GM12878 (cell line): ENCODE results near the gene MYLIP. TPM values are rescaled to one million over a fixed set of nuclear protein-coding genes. Genes with fewer than 3 reads are reported as not detected.

Experiments used
- ATAC-seq: fragments of 200-7000 bp; cut with Tn5 transposase; 3 replicates; pipeline ENCODE4 v1.9.1; 2020; ENCODE audit warnings: mild to moderate bottlenecking, moderate library complexity
- BruUV-seq: library from RNA; stranded (reverse); fragments of 400-500 nt; replicated peaks from 2 replicates; lab custom pipeline; 2021; lab: Mats Ljungman, UMichigan
- CTCF ChIA-PET: fragments of 300-600 bp; sonication (Branson Sonifier 250); formaldehyde crosslinking; extraction: SDS; loops from one replicate; lab custom pipeline; 2021; ENCODE audit warnings: inconsistent platforms; lab: Yijun Ruan, JAX
- POLR2A ChIA-PET: fragments of 350-600 bp; formaldehyde crosslinking; extraction: SDS; loops from one replicate; lab custom pipeline; 2021; ENCODE audit warnings: inconsistent platforms; lab: Charles Lee
- RAD21 ChIA-PET: fragments of 300-600 bp; sonication (Branson Sonifier 250); formaldehyde crosslinking; loops from one replicate; lab custom pipeline; 2023; ENCODE audit warnings: antibody characterized with exemption; ENCODE audit not compliant: unreplicated experiment; lab: Charles Lee
- SMC1A ChIA-PET: fragments of 300-600 bp; sonication (Branson Sonifier 250); formaldehyde crosslinking; loops from one replicate; lab custom pipeline; 2023; ENCODE audit not compliant: unreplicated experiment, uncharacterized antibody; lab: Charles Lee
- DNase-seq: peaks from one replicate; pipeline ENCODE4 v3.0.0-alpha.2; 2011; ENCODE audit warnings: low read depth, low spot score
- FAIRE-seq: peaks from 3 replicates; lab custom pipeline; 2011; peaks lifted over from hg19 to GRCh38; lab: Jason Lieb, UNC
- H2AFZ ChIP-seq: 2 replicates; pipeline ENCODE4 v1.6.0; 2011; ENCODE audit warnings: low read depth, low read length, control low read depth; ENCODE audit not compliant: control insufficient read depth
- H3K27ac ChIP-seq: 2 replicates; pipeline ENCODE4 v1.5.1; 2011; ENCODE audit warnings: control low read depth; ENCODE audit not compliant: control insufficient read depth, insufficient read depth
- H3K27me3 ChIP-seq, 2 experiments: replicated peaks in 1 of 2; 2 replicates each; pipeline versions ENCODE4 v1.6.0 to v1.6.1; 2011; ENCODE audit warnings: low read length in 1 of 2; ENCODE audit not compliant: control insufficient read depth in 2 of 2, insufficient read depth in 2 of 2
- H3K36me3 ChIP-seq, 2 experiments: 2 replicates each; pipeline ENCODE4 v1.5.1; 2011; ENCODE audit warnings: low read length in 1 of 2; ENCODE audit not compliant: control insufficient read depth in 2 of 2, insufficient read depth in 2 of 2
- H3K4me1 ChIP-seq: 2 replicates; pipeline ENCODE4 v1.6.1; 2011; ENCODE audit warnings: mild to moderate bottlenecking, low read length, moderate library complexity, mixed read lengths; ENCODE audit not compliant: control insufficient read depth, insufficient read depth
- H3K4me2 ChIP-seq: 2 replicates; pipeline ENCODE4 v1.6.0; 2011; ENCODE audit warnings: control low read depth; ENCODE audit not compliant: control insufficient read depth, insufficient read depth
- H3K4me3 ChIP-seq: fragments of 200-600 bp; sonication (generic); 2 replicates; pipeline ENCODE4 v1.5.1; 2016
- H3K79me2 ChIP-seq: 2 replicates; pipeline ENCODE4 v1.6.0; 2011; ENCODE audit warnings: low read length; ENCODE audit not compliant: control insufficient read depth, insufficient read depth
- H3K9ac ChIP-seq: 2 replicates; pipeline ENCODE4 v1.8.0; 2011; ENCODE audit warnings: low read length, control low read depth, mixed read lengths; ENCODE audit not compliant: control insufficient read depth, insufficient read depth
- H3K9me3 ChIP-seq: replicated peaks from 3 replicates; pipeline ENCODE4 v1.5.1; 2011; ENCODE audit warnings: mild to moderate bottlenecking, low read length; ENCODE audit not compliant: control insufficient read depth, insufficient read depth
- H4K20me1 ChIP-seq: 2 replicates; pipeline ENCODE4 v1.6.0; 2011; ENCODE audit not compliant: control insufficient read depth, insufficient read depth
- CHD4 ChIP-seq: fragments of 200-600 bp; sonication (generic); IDR thresholded peaks from 2 replicates; pipeline ENCODE4 v1.6.1; 2016; ENCODE audit warnings: mild to moderate bottlenecking
- HDAC6 ChIP-seq: fragments of 200-600 bp; sonication (generic); IDR thresholded peaks from one replicate; pipeline ENCODE4 v1.8.0; 2017; ENCODE audit warnings: antibody characterized with exemption; ENCODE audit not compliant: unreplicated experiment
- IKZF2 ChIP-seq, 2 experiments: fragments of 450-650 bp; IDR thresholded peaks; 2 replicates each; pipeline ENCODE4 v1.6.1; 2017; ENCODE audit warnings: mild to moderate bottlenecking in 2 of 2, moderate library complexity in 2 of 2
- NFYB ChIP-seq: IDR thresholded peaks from 2 replicates; pipeline ENCODE4 v1.6.1; 2011; ENCODE audit warnings: low read depth, mild to moderate bottlenecking, low read length, improper control_type of control experiment, moderate library complexity; ENCODE audit not compliant: insufficient read depth
- REST ChIP-seq: IDR thresholded peaks from 2 replicates; pipeline ENCODE4 v1.6.1; 2012; ENCODE audit warnings: mild to moderate bottlenecking, low read depth, low read length
- TCF3 ChIP-seq: IDR thresholded peaks from 2 replicates; pipeline ENCODE4 v1.6.1; 2012; ENCODE audit warnings: low read depth, mild to moderate bottlenecking, low read length, borderline replicate concordance; ENCODE audit not compliant: insufficient read depth
- ZNF622 ChIP-seq: fragments of 450-650 bp; IDR thresholded peaks from 2 replicates; pipeline ENCODE4 v1.6.1; 2017; ENCODE audit warnings: mild to moderate bottlenecking, inconsistent platforms
- WGBS: methylation state at CpG from one replicate; pipeline ENCODE4 v1.1.6; 2016; ENCODE audit warnings: low lambda C conversion rate; ENCODE audit not compliant: insufficient replicate concordance, insufficient coverage; ENCODE audit errors: missing lambda C conversion rate; 5-methylcytosine and 5-hydroxymethylcytosine counted together
- in situ Hi-C: fragments of 300-500 bp; cut with MboI; formaldehyde crosslinking; loops from 9 replicates; pipeline ENCODE4 v1.14.3; 2018; ENCODE audit warnings: mixed read lengths
- intact Hi-C: fragments of 100-400 bp; cut with micrococcal nuclease; formaldehyde crosslinking; loops from one replicate; pipeline ENCODE4 v1.14.2; 2022; ENCODE audit not compliant: unreplicated experiment
- polyA plus RNA-seq, 11 experiments: library from polyadenylated mRNA; depleted of rRNA in 4 of 11; unstranded in 6 of 11; stranded (reverse) in 5 of 11; fragments of >200 nt; fragmentation: Nextera tagmentation in 4 of 11; fragmentation: Illumina TruSeq in 1 of 11; extraction: Ambion mirVana in 4 of 11; extraction: Trizol in 1 of 11; gene quantifications; 1 replicate in 1 of 11; 2 replicates in 10 of 11; pipeline versions ENCODE4 v1.2.1 to v1.2.3, GENCODE V29; 2011 to 2016; ENCODE audit warnings: inconsistent platforms in 2 of 11, missing spikeins in 2 of 11, low read depth in 1 of 11
- total RNA-seq, 4 experiments: library from RNA; depleted of rRNA in 3 of 4; stranded (reverse); fragments of >200 nt in 3 of 4; fragmentation: Illumina TruSeq in 1 of 4; extraction: Trizol in 1 of 4; gene quantifications; 2 replicates each; pipeline versions ENCODE4 v1.2.1 to v1.2.3, GENCODE V29; 2013 to 2021
- TF ChIP-seq, protein P1 (sequence below): IDR thresholded peaks from 2 replicates; pipeline ENCODE4 v1.6.1; 2011; ENCODE audit warnings: mild to moderate bottlenecking, low read depth, low read length, moderate library complexity; ENCODE audit not compliant: insufficient replicate concordance
- TF ChIP-seq, protein P2 (sequence below): IDR thresholded peaks from 2 replicates; pipeline ENCODE4 v1.6.1; 2011; ENCODE audit warnings: borderline replicate concordance, low read depth, mild to moderate bottlenecking, moderate library complexity, mixed read lengths, low read length; ENCODE audit not compliant: insufficient read depth; ENCODE audit errors: extremely low read length

Gene MYLIP
- total and polyA plus RNA-seq, 10 of the 15 experiments (the other 5 are each of a cell fraction or from before 2014, with no cell fraction given) = 5.3 to 123 (median 12.5) TPM

DNA sequence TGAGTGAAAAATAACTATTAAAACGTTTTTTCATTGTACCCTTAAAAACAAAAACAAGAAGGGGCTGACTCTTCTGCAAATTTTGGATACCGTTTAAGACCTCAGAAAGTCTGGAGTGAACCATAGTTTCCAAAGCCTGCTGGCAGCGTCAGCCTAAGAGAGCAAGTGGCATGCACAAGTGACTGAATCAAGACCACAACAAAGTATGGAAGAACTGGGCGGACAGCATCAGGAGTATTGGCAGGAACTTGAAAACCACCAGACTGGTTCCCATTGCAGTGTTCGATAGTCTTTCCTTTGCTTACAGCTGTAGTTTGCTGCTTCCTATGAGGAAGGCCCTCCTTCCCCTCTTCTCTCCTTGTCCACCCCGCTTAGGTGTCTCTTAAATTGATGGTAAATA is 33.7 kb upstream of the MYLIP start (continued):
- TF ChIP-seq NFYB = no peak
- no peak for TF ChIP-seq IKZF2 (IDR thresholded peaks at IDR 0.05)
- no peak for TF ChIP-seq HDAC6
- TF ChIP-seq CHD4 = no peak
- TF ChIP-seq, all 136 proteins: peak for 0

DNA sequence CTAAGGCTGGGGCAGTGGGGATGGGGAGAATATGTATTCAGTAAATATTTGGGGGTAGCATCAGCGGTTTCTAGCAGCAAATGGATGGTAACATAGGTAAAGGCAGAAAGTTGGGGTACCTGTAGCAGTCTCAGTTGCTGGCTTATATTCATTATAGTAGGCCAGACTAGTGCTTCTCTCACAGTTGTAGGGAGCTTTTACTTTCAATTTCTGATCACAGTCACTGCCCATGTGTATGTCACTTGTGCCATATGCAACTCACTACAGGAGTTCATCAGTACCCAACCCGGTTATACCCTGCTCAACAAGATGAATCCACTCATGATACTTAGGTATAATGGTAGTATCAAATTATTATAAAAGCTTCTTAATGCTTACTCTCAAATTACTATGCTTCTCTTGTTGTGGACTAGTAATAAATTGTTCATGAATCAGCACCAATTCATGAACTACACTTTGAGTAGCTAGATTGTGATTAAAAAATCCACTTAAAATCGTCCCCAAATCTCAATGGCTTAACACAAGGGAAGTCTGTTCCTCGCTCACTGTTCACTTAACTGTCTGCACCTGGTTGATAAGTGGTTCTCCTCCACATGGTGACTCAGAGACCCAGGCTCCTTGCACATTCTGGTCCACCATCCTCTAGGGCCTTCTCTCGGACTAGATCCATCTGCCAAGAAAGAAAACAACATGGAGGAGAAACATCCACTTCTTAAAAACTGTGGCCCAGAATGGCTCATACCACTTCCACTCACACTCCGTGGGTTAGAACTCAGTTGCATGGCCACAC is 31.3 kb upstream of the MYLIP start:
- ATAC-seq (peak; percentile 92), FAIRE-seq (no peak), DNase-seq (peak; percentile 32)
- ChIA-PET POLR2A (interaction anchor here (1.0 kb wide), 1 partner anchor 135 kb away, joined by 3 read pairs; no protein-coding TSS in a partner anchor), CTCF (interaction anchor here (0.6 to 2.0 kb wide), 6 partner anchors 9 to 140 kb away, joined by 3 to 5 read pairs (median 3); partner anchors contain the start of gene MYLIP), RAD21 (interaction anchor here (0.5 to 2.5 kb wide), 6 partner anchors 9 to 318 kb away, joined by 3 to 11 read pairs (median 5); partner anchors contain the start of gene MYLIP), SMC1A (interaction anchor here (0.7 to 2.7 kb wide), 14 partner anchors 8 to 196 kb away, joined by 3 to 14 read pairs (median 5); partner anchors contain the start of gene MYLIP)
- Histone ChIP-seq H3K9ac (no peak overlapping the region), H4K20me1 (no peaks in the 10 kb centered on the region), H3K27ac (no peak overlapping the region), H2AFZ (peak overlapping the region; percentile 40), H3K4me2 (no peak overlapping the region), H3K79me2 (no peaks in the 10 kb centered on the region), H3K4me3 (no peak overlapping the region), H3K9me3 (peaks cover 11% of the 10 kb centered on the region), H3K27me3 (no peaks in the 10 kb centered on the region), H3K4me1 (peaks cover 4% of the 10 kb centered on the region; the same call in 1 of the 2 replicates), H3K36me3 (no peaks in the 10 kb centered on the region)
- TF ChIP-seq, protein P1, sequence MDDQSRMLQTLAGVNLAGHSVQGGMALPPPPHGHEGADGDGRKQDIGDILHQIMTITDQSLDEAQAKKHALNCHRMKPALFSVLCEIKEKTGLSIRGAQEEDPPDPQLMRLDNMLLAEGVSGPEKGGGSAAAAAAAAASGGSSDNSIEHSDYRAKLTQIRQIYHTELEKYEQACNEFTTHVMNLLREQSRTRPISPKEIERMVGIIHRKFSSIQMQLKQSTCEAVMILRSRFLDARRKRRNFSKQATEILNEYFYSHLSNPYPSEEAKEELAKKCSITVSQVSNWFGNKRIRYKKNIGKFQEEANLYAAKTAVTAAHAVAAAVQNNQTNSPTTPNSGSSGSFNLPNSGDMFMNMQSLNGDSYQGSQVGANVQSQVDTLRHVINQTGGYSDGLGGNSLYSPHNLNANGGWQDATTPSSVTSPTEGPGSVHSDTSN = no peak
- TF ChIP-seq, protein P2, sequence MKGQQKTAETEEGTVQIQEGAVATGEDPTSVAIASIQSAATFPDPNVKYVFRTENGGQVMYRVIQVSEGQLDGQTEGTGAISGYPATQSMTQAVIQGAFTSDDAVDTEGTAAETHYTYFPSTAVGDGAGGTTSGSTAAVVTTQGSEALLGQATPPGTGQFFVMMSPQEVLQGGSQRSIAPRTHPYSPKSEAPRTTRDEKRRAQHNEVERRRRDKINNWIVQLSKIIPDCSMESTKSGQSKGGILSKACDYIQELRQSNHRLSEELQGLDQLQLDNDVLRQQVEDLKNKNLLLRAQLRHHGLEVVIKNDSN = no peak
- TF ChIP-seq REST (no peak), ZNF622 (no peak), TCF3 (no peak)
- 59% methylated on average over 6 of the region's 6 CpGs for WGBS
- BruUV-seq = no TSS peak
- intact Hi-C loops = loop anchor here (2.0 kb wide), 1 partner anchor 31 kb away; the partner anchor contains the start of gene MYLIP
- in situ Hi-C loops = no loop called here
